ENCODE data around the gene PRDM8.

Gene PRDM8

GRCh38 chr4:80156410-80156809 lies 40.9 kb upstream of the PRDM8 start:
- no peak overlapping the region for H3K27ac ChIP-seq
- no peak for DNase-seq (ENCODE audit: low spot score)
- TF ChIP-seq, protein P1, sequence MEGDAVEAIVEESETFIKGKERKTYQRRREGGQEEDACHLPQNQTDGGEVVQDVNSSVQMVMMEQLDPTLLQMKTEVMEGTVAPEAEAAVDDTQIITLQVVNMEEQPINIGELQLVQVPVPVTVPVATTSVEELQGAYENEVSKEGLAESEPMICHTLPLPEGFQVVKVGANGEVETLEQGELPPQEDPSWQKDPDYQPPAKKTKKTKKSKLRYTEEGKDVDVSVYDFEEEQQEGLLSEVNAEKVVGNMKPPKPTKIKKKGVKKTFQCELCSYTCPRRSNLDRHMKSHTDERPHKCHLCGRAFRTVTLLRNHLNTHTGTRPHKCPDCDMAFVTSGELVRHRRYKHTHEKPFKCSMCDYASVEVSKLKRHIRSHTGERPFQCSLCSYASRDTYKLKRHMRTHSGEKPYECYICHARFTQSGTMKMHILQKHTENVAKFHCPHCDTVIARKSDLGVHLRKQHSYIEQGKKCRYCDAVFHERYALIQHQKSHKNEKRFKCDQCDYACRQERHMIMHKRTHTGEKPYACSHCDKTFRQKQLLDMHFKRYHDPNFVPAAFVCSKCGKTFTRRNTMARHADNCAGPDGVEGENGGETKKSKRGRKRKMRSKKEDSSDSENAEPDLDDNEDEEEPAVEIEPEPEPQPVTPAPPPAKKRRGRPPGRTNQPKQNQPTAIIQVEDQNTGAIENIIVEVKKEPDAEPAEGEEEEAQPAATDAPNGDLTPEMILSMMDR (conservative IDR thresholded peaks at IDR 0.05; ENCODE audit: low read depth): no peak
- ChIA-PET CTCF (interaction anchor here (0.7 kb wide), 1 partner anchor 9 kb away, joined by 3 read pairs; no protein-coding TSS in a partner anchor), POLR2A (ENCODE audit: low non-redundant PET) (no interaction called here)

DNA sequence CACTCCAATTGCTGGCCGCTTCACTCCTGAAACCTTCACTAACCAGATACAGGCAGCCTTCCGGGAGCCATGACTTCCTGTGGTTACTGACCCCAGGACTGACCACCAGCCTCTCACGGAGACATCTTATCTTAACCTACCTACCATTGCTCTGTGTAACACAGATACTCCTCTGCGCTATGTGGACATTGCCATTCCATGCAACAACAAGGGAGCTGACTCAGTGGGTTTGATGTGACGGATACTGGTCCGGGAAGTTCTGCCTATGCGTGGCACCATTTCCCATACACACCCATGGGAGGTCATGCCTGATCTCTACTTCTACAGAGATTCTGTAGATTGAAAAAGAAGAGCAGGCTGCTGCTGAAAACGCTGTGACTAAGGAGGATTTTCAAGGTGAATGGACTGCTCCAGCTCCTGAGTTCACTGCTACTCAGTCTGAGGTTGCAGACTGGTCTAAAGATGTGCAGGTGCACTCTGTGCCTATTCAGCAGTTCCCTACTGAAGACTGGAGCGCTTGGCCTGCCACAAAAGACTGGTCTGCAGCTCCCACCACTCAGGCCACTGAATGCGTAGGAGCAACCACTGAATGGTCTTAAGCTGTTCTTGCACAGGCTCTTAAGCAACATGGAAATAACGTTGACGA lies 35.8 kb upstream of the PRDM8 start:
- TF ChIP-seq, protein P1 (conservative IDR thresholded peaks at IDR 0.05; ENCODE audit: low read depth): no peak
- no peak for DNase-seq (ENCODE audit: low spot score)
- H3K27ac ChIP-seq: no peak overlapping the region
- CTCF ChIA-PET: no interaction called here
- POLR2A ChIA-PET (ENCODE audit: low non-redundant PET): no interaction called here

DNA sequence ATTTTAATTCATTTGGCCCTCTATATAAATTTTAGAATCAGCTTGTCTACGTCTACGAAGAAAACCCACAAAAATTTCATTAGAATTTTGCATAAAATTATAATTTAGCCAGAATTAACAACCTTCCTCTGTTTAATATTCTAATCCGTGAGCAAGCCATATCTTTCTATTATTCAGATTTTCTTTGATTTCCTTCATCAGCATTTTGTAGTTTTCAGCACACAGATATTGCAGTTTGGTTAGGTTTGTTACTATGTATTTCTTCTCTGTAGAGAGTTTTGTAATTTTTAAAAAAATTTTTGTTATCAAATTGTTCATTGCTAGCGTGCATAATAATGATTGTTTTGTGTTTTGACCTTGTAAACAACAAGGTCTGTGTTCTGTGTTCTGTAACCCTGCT lies 34.9 kb upstream of the PRDM8 start:
- TF ChIP-seq, protein P1 (conservative IDR thresholded peaks at IDR 0.05; ENCODE audit: low read depth): no peak
- ChIA-PET CTCF (interaction anchor here (0.8 kb wide), 1 partner anchor 391 kb away, joined by 3 read pairs; no protein-coding TSS in a partner anchor), POLR2A (ENCODE audit: low non-redundant PET) (no interaction called here)
- DNase-seq (ENCODE audit: low spot score): no peak
- no peak overlapping the region for H3K27ac ChIP-seq

- no peak overlapping the region for H3K27ac ChIP-seq
- ChIA-PET CTCF (interaction anchor here (0.6 kb wide), 1 partner anchor 21 kb away, joined by 7 read pairs; no protein-coding TSS in a partner anchor), POLR2A (ENCODE audit: low non-redundant PET) (no interaction called here)
- no peak for DNase-seq (ENCODE audit: low spot score)
- TF ChIP-seq, protein P1 (conservative IDR thresholded peaks at IDR 0.05; ENCODE audit: low read depth): no peak
These were observed 31.4 kb upstream of the PRDM8 start for GRCh38 chr4:80165855-80166254.

DNA sequence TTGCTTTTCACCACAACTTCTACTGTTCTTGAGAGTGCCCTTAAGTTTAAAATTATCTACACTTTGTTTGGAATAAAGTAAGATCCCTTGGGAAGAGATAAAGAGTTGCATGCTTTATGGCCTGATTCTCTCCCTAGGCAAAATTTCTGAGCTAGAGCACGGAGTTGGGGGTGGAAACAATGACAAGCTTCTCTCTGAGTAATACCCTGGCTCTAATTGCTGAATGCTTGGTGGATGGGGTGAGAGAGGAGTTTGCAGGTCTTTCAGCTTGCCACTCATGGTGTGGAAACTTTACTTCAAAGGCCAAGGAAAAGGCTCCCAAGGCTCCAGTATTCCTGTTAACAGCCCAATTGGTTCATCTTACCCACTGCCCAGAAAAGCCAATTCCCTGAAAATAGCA lies 26.1 kb upstream of the PRDM8 start:
- H3K27ac ChIP-seq: no peak overlapping the region
- TF ChIP-seq, protein P1 (conservative IDR thresholded peaks at IDR 0.05; ENCODE audit: low read depth): no peak
- no peak for DNase-seq (ENCODE audit: low spot score)
- CTCF ChIA-PET: interaction anchor here (0.8 kb wide), 1 partner anchor 14 kb away, joined by 3 read pairs; no protein-coding TSS in a partner anchor
- POLR2A ChIA-PET (ENCODE audit: low non-redundant PET): no interaction called here

DNA sequence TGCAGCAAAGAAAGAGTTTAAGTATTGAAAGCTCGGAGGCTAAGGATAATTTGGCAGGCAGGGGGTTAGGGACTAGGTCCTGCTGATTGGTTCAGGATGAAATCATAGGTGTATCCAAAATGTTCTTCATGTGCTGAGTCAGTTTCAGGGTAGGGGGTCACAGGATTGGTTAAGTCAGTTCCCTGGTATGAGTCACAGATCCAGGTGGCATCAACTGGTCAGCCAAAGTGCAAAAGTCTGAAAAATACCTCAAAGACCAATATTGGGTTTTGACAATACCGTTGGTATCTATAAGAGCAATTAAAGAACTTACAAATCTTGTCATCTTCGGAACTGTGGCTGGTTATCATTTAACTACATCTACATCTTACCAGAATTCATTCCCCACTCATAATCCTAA lies 25.6 kb upstream of the PRDM8 start:
- H3K27ac ChIP-seq: no peak overlapping the region
- ChIA-PET CTCF (interaction anchor here (0.8 kb wide), 1 partner anchor 13 kb away, joined by 3 read pairs; no protein-coding TSS in a partner anchor), POLR2A (ENCODE audit: low non-redundant PET) (no interaction called here)
- TF ChIP-seq, protein P1 (conservative IDR thresholded peaks at IDR 0.05; ENCODE audit: low read depth): no peak
- no peak for DNase-seq (ENCODE audit: low spot score)

Data from RWPE1 (cell line).